HepG2 (cell line): Measurements from ENCODE around the gene CD9. TPM values are rescaled to one million over a fixed set of nuclear protein-coding genes. Genes with fewer than 3 reads are reported as not detected.

ENCODE experiments used
- ATF7-NPFF ChIP-seq: sonication (generic); formaldehyde crosslinking; IDR thresholded peaks from 2 replicates; pipeline ENCODE4 v1.8.1; 2023; ENCODE audit warnings: mild to moderate bottlenecking, low read depth, missing genetic modification reagents, moderate library complexity
- CSRNP1 ChIP-seq: sonication (generic); formaldehyde crosslinking; IDR thresholded peaks from 2 replicates; pipeline ENCODE4 v1.8.1; 2023; ENCODE audit warnings: mild to moderate bottlenecking, missing genetic modification reagents
- FOSL2 ChIP-seq: sonication (generic); formaldehyde crosslinking; IDR thresholded peaks from 2 replicates; pipeline ENCODE4 v1.4.0; 2020; ENCODE audit warnings: missing genetic modification reagents
- HNRNPLL ChIP-seq: fragments of 200-400 bp; formaldehyde crosslinking; IDR thresholded peaks from 2 replicates; pipeline ENCODE4 v1.6.1; 2017; ENCODE audit warnings: mild to moderate bottlenecking, low read depth, low read length; ENCODE audit not compliant: poor library complexity, severe bottlenecking
- KDM1A ChIP-seq: IDR thresholded peaks from 2 replicates; pipeline ENCODE4 v1.6.1; 2016; ENCODE audit warnings: missing compliant biosample characterization
- KLF15 ChIP-seq: sonication (generic); formaldehyde crosslinking; IDR thresholded peaks from 2 replicates; pipeline ENCODE4 v1.8.1; 2023; ENCODE audit warnings: borderline replicate concordance, mild to moderate bottlenecking, inconsistent platforms, missing genetic modification reagents, mixed read lengths
- MAZ ChIP-seq, 2 experiments: sonication (generic) in 1 of 2; formaldehyde crosslinking in 1 of 2; IDR thresholded peaks; 2 replicates each; pipeline versions ENCODE4 v1.5.0 to v1.6.1; 2012 to 2020; ENCODE audit warnings: low read depth in 2 of 2, mild to moderate bottlenecking in 2 of 2, borderline replicate concordance in 1 of 2, improper control_type of control experiment in 1 of 2, low read length in 1 of 2, missing genetic modification reagents in 1 of 2, moderate library complexity in 1 of 2
- MYNN ChIP-seq: sonication (generic); formaldehyde crosslinking; IDR thresholded peaks from 2 replicates; pipeline ENCODE4 v1.4.0; 2020; ENCODE audit warnings: mild to moderate bottlenecking, low read depth, missing genetic modification reagents
- RNF2 ChIP-seq: fragments of 450-650 bp; conservative IDR thresholded peaks from 2 replicates; pipeline ENCODE4 v1.6.1; 2016; ENCODE audit warnings: low read depth
- TAF15 ChIP-seq: fragments of 200-400 bp; formaldehyde crosslinking; IDR thresholded peaks from one replicate; pipeline ENCODE4 v1.6.1; 2018; ENCODE audit warnings: mild to moderate bottlenecking, low read depth, low read length; ENCODE audit not compliant: poor library complexity, severe bottlenecking
- ZBTB37 ChIP-seq: sonication (generic); formaldehyde crosslinking; IDR thresholded peaks from 2 replicates; pipeline ENCODE4 v1.4.0; 2020; ENCODE audit warnings: mild to moderate bottlenecking, missing genetic modification reagents
- ZC3H13 ChIP-seq: sonication (generic); formaldehyde crosslinking; IDR thresholded peaks from 2 replicates; pipeline ENCODE4 v1.8.1; 2023; ENCODE audit warnings: mild to moderate bottlenecking, missing genetic modification reagents, moderate library complexity
- ZNF280B ChIP-seq: sonication (generic); formaldehyde crosslinking; IDR thresholded peaks from 2 replicates; pipeline ENCODE4 v1.5.0; 2020; ENCODE audit warnings: missing genetic modification reagents, mild to moderate bottlenecking, borderline replicate concordance
- ZNF30 ChIP-seq: sonication (generic); formaldehyde crosslinking; IDR thresholded peaks from 2 replicates; pipeline ENCODE4 v1.5.0; 2020; ENCODE audit warnings: mild to moderate bottlenecking, missing genetic modification reagents
- ZNF318 ChIP-seq: sonication (generic); formaldehyde crosslinking; IDR thresholded peaks from 2 replicates; pipeline ENCODE4 v1.4.0; 2020; ENCODE audit warnings: mild to moderate bottlenecking, missing genetic modification reagents
- polyA plus RNA-seq, 8 experiments: library from polyadenylated mRNA; depleted of rRNA in 3 of 8; stranded (reverse) in 7 of 8; unstranded in 1 of 8; fragments of >200 nt; fragmentation: Illumina TruSeq in 4 of 8; extraction: Trizol in 4 of 8; gene quantifications; 2 replicates each; pipeline versions ENCODE4 v1.2.1 to v1.2.3, GENCODE V29; 2011 to 2016; ENCODE audit warnings: low read depth in 4 of 8, missing spikeins in 1 of 8, mixed read lengths in 1 of 8; ENCODE audit not compliant: insufficient read depth in 1 of 8
- total RNA-seq, 5 experiments: library from RNA; depleted of rRNA; stranded (reverse); fragments of >200 nt; fragmentation: Illumina TruSeq; extraction: Trizol; gene quantifications; 2 replicates each; pipeline ENCODE4 v1.2.3, GENCODE V29; 2016; ENCODE audit warnings: low read depth in 1 of 5

Gene CD9
- total and polyA plus RNA-seq, 2 of the 13 experiments (the other 11 are each of a cell fraction or from before 2014, with no cell fraction given), result 5.8 to 38.3 TPM

- TF ChIP-seq ZNF318 (CRISPR knock-in tag) (no peak), HNRNPLL (no peak), FOSL2 (CRISPR knock-in tag) (0 out of 2 replicates have a peak, but pooled peaks have one; percentile 6), KDM1A (CRISPR knock-in tag) (no peak), KLF15 (CRISPR knock-in tag) (no peak), ZC3H13 (CRISPR knock-in tag) (peak; percentile 66; the same call in 1 of the 2 replicates), ZNF30 (CRISPR knock-in tag) (no peak), ZBTB37 (CRISPR knock-in tag) (no peak), MYNN (CRISPR knock-in tag) (no peak), TAF15 (no peak), ATF7-NPFF (no peak), ZNF280B (CRISPR knock-in tag) (0 out of 2 replicates have a peak, but pooled peaks have one; percentile 31), CSRNP1 (CRISPR knock-in tag) (no peak), MAZ (IDR thresholded peaks at IDR 0.05; ENCODE audit: borderline replicate concordance, low read depth, low read length) (no peak), MAZ (CRISPR knock-in tag; IDR thresholded peaks at IDR 0.05; ENCODE audit: low read depth) (0 out of 2 replicates have a peak, but pooled peaks have one; percentile 1), RNF2 (no peak)
These were observed 18.5 kb upstream of the CD9 start (continued) for GRCh38 chr12:6181583-6182278.
